Suprapubic skin (tissue), 4 donors: ENCODE data around the gene EIF4G3.

Experiments
- EP300 ChIP-seq: sonication (generic); formaldehyde crosslinking; IDR thresholded peaks from one replicate; pipeline ENCODE4 v1.6.1; 2017; ENCODE audit warnings: antibody characterized with exemption
- POLR2A ChIP-seq, 2 donors: fragments of 450-650 bp; IDR thresholded peaks; one replicate each; pipeline ENCODE4 v1.6.1; 2017; ENCODE audit warnings: antibody characterized with exemption in 2 of 2, mild to moderate bottlenecking in 2 of 2, moderate library complexity in 2 of 2
- POLR2AphosphoS5 ChIP-seq, 3 donors: sonication (generic); formaldehyde crosslinking; IDR thresholded peaks; one replicate each; pipeline ENCODE4 v1.6.1; 2017; ENCODE audit warnings: antibody characterized with exemption in 3 of 3
- TF ChIP-seq, protein P1 (sequence below), 2 donors: fragments of 200-600 bp in 1 of 2; fragments of 450-650 bp in 1 of 2; sonication (generic) in 1 of 2; IDR thresholded peaks; one replicate each; pipeline ENCODE4 v1.5.1; 2016 to 2019; ENCODE audit warnings: antibody characterized with exemption in 2 of 2, mild to moderate bottlenecking in 1 of 2, moderate library complexity in 1 of 2

- TF ChIP-seq POLR2A (IDR thresholded peaks at IDR 0.05) (no peak), POLR2AphosphoS5 (IDR thresholded peaks at IDR 0.05) (no peak), EP300 (no peak)
- TF ChIP-seq, protein P1, sequence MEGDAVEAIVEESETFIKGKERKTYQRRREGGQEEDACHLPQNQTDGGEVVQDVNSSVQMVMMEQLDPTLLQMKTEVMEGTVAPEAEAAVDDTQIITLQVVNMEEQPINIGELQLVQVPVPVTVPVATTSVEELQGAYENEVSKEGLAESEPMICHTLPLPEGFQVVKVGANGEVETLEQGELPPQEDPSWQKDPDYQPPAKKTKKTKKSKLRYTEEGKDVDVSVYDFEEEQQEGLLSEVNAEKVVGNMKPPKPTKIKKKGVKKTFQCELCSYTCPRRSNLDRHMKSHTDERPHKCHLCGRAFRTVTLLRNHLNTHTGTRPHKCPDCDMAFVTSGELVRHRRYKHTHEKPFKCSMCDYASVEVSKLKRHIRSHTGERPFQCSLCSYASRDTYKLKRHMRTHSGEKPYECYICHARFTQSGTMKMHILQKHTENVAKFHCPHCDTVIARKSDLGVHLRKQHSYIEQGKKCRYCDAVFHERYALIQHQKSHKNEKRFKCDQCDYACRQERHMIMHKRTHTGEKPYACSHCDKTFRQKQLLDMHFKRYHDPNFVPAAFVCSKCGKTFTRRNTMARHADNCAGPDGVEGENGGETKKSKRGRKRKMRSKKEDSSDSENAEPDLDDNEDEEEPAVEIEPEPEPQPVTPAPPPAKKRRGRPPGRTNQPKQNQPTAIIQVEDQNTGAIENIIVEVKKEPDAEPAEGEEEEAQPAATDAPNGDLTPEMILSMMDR (IDR thresholded peaks at IDR 0.05): no peak
Measured at GRCh38 chr1:20868263-20868662, 308.4 kb downstream of the EIF4G3 start.
